SU-DHL-6 (cell line): ENCODE results near the gene UBE2O.

ENCODE experiments used
- H2AFZ ChIP-seq: fragments of 200-600 bp; sonication (generic); 2 replicates; pipeline ENCODE4 v1.6.1; 2014; ENCODE audit warnings: low read depth, mild to moderate bottlenecking, moderate library complexity, mixed read lengths, antibody characterized with exemption, low read length; ENCODE audit not compliant: severe bottlenecking
- H3F3A ChIP-seq: fragments of 200-600 bp; shearing (Covaris generic); 2 replicates; pipeline ENCODE4 v1.6.0; 2016; ENCODE audit warnings: antibody characterized with exemption, mild to moderate bottlenecking; ENCODE audit not compliant: insufficient read depth
- H3K27ac ChIP-seq: fragments of 200-600 bp; sonication (generic); 2 replicates; pipeline ENCODE4 v1.5.1; 2016; ENCODE audit warnings: low read depth, mild to moderate bottlenecking, low read length, moderate library complexity, mixed read lengths
- H3K27me3 ChIP-seq: fragments of 200-600 bp; sonication (generic), shearing (Covaris generic); 2 replicates; pipeline ENCODE4 v1.6.0; 2014; ENCODE audit warnings: mild to moderate bottlenecking, low read length
- H3K36me3 ChIP-seq: fragments of 200-600 bp; sonication (generic); 2 replicates; pipeline ENCODE4 v1.6.1; 2014; ENCODE audit warnings: mild to moderate bottlenecking, low read length, mixed read lengths
- H3K4me2 ChIP-seq: fragments of 300-600, 200-600 bp; shearing (Covaris generic), sonication (generic); 2 replicates; pipeline ENCODE4 v1.6.0; 2014; ENCODE audit warnings: low read length, low read depth, mild to moderate bottlenecking; ENCODE audit not compliant: poor library complexity, severe bottlenecking
- H3K4me3 ChIP-seq: fragments of 200-600 bp; sonication (generic); 2 replicates; pipeline ENCODE4 v1.5.1; 2014; ENCODE audit warnings: antibody characterized with exemption, low read length, mild to moderate bottlenecking, mixed read lengths; ENCODE audit not compliant: insufficient read depth, poor library complexity, severe bottlenecking
- H3K79me2 ChIP-seq: fragments of 200-600 bp; sonication (generic); 2 replicates; pipeline ENCODE4 v1.6.1; 2014; ENCODE audit warnings: mild to moderate bottlenecking, low read length, moderate library complexity; ENCODE audit not compliant: insufficient read depth
- H3K9ac ChIP-seq: fragments of 200-600 bp; sonication (generic); 2 replicates; pipeline ENCODE4 v1.7.0; 2014; ENCODE audit warnings: mild to moderate bottlenecking, low read length
- H3K9me2 ChIP-seq: fragments of 200-600 bp; sonication (generic); replicated peaks from 2 replicates; pipeline ENCODE4 v1.6.1; 2014; ENCODE audit warnings: low read length; ENCODE audit not compliant: insufficient read depth
- H3K9me3 ChIP-seq: fragments of 200-600 bp; sonication (generic); 2 replicates; pipeline ENCODE4 v1.6.1; 2014; ENCODE audit warnings: low read length, mixed read lengths; ENCODE audit not compliant: insufficient read depth
- H4K20me1 ChIP-seq: fragments of 200-600 bp; sonication (generic); 2 replicates; pipeline ENCODE4 v1.6.1; 2014; ENCODE audit warnings: low read depth, mild to moderate bottlenecking, antibody characterized with exemption, low read length, moderate library complexity, mixed read lengths
- CTCF ChIP-seq: fragments of 200-600 bp; sonication (generic); IDR thresholded peaks from one replicate; pipeline ENCODE4 v1.5.1; 2017; ENCODE audit warnings: antibody characterized with exemption, mild to moderate bottlenecking, low read length, moderate library complexity; ENCODE audit not compliant: insufficient read depth, poor library complexity, severe bottlenecking
- EZH2phosphoT487 ChIP-seq: fragments of 200-600 bp; sonication (generic), shearing (Covaris generic); conservative IDR thresholded peaks from 2 replicates; pipeline ENCODE4 v1.6.1; 2018; ENCODE audit warnings: mild to moderate bottlenecking, antibody characterized with exemption, low read length, moderate library complexity, mixed read lengths

The UBE2O gene

GRCh38 chr17:76452660-76453430 is at the start of gene UBE2O:
UBE2O (minus strand) TSS chr17:76453152; CDS start chr17:76453141, 11 bp downstream.
- H3K27ac ChIP-seq, result no peak within 1 kb of the TSS
- H3K9ac ChIP-seq, result peak within 1 kb of the TSS; percentile 77
- 0 out of 2 replicates have a peak, but pooled peaks cover 7% of the 10 kb centered on the region for H4K20me1 ChIP-seq
- peak within 1 kb of the TSS; percentile 86 for H3K4me2 ChIP-seq
- no peaks in the 10 kb centered on the region for H3K27me3 ChIP-seq
- no peaks in the 10 kb centered on the region for H3K9me2 ChIP-seq
- H2AFZ ChIP-seq, result peak within 1 kb of the TSS; percentile 81
- TF ChIP-seq EZH2phosphoT487 (no peak), CTCF (peak; percentile 69)
- H3K79me2 ChIP-seq, result peaks cover 19% of the 10 kb centered on the region
- H3K4me3 ChIP-seq, result peak within 1 kb of the TSS; percentile 79
- H3K36me3 ChIP-seq, result no peaks in the 10 kb centered on the region
- no peaks in the 10 kb centered on the region for H3K9me3 ChIP-seq
- no peaks in the 10 kb centered on the region for H3F3A ChIP-seq

DNA sequence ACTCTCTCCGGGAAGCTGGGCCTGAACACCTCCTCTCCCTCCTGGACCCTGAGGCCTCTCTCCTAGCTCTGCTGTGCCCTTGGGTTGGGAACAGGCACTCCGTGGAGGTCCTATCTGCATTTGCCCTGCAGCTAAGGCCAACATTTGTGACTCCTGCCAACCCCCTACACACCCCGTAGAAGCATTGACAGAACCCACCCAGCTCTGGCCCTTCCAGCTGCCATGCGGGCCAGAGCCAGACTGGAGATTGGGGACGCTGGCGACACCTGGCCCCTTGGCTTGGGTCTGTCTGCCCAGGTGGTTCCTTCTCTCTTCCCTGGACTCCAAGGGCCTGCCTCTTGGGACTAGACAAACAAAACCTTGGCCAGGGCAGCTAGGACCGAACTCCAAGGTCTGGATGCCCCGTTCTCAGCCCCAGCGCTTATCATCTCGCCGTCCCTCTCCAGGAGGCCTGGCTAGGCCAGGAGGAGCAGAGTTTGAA is 48.9 kb upstream of the UBE2O start:
- Histone ChIP-seq H3K27ac (no peak overlapping the region; the same call in 1 of the 2 replicates), H3K27me3 (no peaks in the 10 kb centered on the region), H3K9me2 (no peaks in the 10 kb centered on the region), H3K36me3 (no peaks in the 10 kb centered on the region), H3K4me3 (peak overlapping the region; percentile 95), H3K79me2 (peaks cover 35% of the 10 kb centered on the region), H3K9ac (peak overlapping the region; percentile 96), H3K4me2 (peak overlapping the region; percentile 45), H3F3A (no peaks in the 10 kb centered on the region), H3K9me3 (no peaks in the 10 kb centered on the region), H2AFZ (peak overlapping the region; percentile 30), H4K20me1 (no peaks in the 10 kb centered on the region)
- TF ChIP-seq EZH2phosphoT487, result no peak
- no peak for TF ChIP-seq CTCF

GRCh38 chr17:76501018-76501826 is 48.3 kb upstream of the UBE2O start, which contains the start of gene RHBDF2:
RHBDF2 (minus strand) TSS chr17:76501423; CDS start chr17:76481524, 19,899 bp downstream.
- Histone ChIP-seq H2AFZ (peak within 1 kb of the TSS; percentile 30), H3K4me3 (peak within 1 kb of the TSS; percentile 95), H3K9ac (peak within 1 kb of the TSS; percentile 96), H3K4me2 (peak within 1 kb of the TSS; percentile 88), H3K79me2 (peaks cover 35% of the 10 kb centered on the region), H3K27me3 (no peaks in the 10 kb centered on the region), H4K20me1 (no peaks in the 10 kb centered on the region), H3F3A (0 out of 2 replicates have a peak, but pooled peaks cover 3% of the 10 kb centered on the region), H3K36me3 (no peaks in the 10 kb centered on the region), H3K9me2 (no peaks in the 10 kb centered on the region), H3K9me3 (no peaks in the 10 kb centered on the region), H3K27ac (peak within 1 kb of the TSS; percentile 66)
- TF ChIP-seq CTCF (no peak), EZH2phosphoT487 (no peak)
